Measurements from ENCODE around the gene SHLD3.

DNA sequence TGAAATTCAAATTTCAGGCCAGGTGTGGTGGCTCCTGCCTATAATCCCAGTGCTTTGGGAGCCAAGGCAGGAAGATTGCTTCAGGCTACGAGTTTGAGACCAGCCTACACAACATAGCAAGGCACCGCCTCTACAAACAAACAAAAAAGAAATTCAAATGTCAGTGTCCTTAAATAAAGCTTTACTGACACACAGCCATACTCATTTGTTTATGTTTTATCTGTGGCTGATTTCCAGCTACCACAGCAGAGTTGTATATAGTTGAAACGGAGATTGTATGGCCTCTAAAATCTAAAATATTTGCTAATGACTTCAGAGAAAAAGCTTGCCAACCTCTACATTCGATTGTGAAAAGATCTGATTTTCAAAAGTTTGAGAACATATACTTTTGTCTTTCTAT, 15.4 kb downstream of the SHLD3 start:
- TF ChIP-seq, protein P1, sequence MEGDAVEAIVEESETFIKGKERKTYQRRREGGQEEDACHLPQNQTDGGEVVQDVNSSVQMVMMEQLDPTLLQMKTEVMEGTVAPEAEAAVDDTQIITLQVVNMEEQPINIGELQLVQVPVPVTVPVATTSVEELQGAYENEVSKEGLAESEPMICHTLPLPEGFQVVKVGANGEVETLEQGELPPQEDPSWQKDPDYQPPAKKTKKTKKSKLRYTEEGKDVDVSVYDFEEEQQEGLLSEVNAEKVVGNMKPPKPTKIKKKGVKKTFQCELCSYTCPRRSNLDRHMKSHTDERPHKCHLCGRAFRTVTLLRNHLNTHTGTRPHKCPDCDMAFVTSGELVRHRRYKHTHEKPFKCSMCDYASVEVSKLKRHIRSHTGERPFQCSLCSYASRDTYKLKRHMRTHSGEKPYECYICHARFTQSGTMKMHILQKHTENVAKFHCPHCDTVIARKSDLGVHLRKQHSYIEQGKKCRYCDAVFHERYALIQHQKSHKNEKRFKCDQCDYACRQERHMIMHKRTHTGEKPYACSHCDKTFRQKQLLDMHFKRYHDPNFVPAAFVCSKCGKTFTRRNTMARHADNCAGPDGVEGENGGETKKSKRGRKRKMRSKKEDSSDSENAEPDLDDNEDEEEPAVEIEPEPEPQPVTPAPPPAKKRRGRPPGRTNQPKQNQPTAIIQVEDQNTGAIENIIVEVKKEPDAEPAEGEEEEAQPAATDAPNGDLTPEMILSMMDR (IDR thresholded peaks at IDR 0.05) = no peak
- TF ChIP-seq POLR2A (IDR thresholded peaks at IDR 0.05) = no peak
